T-helper 1 cell treated with Interleukin-12 subunit alpha and Interleukin-12 subunit beta and Interleukin-4 antibody, amounts not matched to agents 30 μg/mL and 1 μg/mL, for 36 hours (primary cell): ENCODE results near the gene ADPGK.

ENCODE experiments used
- H3K27ac Mint-ChIP-seq: one replicate; pipeline ENCODE4 v1.8.0; 2021; ENCODE audit warnings: mild to moderate bottlenecking, mixed read lengths
- H3K27me3 Mint-ChIP-seq: one replicate; pipeline ENCODE4 v1.8.0; 2021; ENCODE audit warnings: low read depth, mixed read lengths
- H3K36me3 Mint-ChIP-seq: one replicate; pipeline ENCODE4 v1.8.0; 2021; ENCODE audit warnings: low read depth, mixed read lengths
- H3K4me1 Mint-ChIP-seq: one replicate; pipeline ENCODE4 v1.8.0; 2021; ENCODE audit warnings: low read depth, mixed read lengths
- H3K4me3 Mint-ChIP-seq: one replicate; pipeline ENCODE4 v1.8.0; 2021; ENCODE audit warnings: mild to moderate bottlenecking, moderate library complexity, mixed read lengths
- H3K9me3 Mint-ChIP-seq: one replicate; pipeline ENCODE4 v1.8.0; 2021; ENCODE audit warnings: mixed read lengths

The ADPGK gene

DNA sequence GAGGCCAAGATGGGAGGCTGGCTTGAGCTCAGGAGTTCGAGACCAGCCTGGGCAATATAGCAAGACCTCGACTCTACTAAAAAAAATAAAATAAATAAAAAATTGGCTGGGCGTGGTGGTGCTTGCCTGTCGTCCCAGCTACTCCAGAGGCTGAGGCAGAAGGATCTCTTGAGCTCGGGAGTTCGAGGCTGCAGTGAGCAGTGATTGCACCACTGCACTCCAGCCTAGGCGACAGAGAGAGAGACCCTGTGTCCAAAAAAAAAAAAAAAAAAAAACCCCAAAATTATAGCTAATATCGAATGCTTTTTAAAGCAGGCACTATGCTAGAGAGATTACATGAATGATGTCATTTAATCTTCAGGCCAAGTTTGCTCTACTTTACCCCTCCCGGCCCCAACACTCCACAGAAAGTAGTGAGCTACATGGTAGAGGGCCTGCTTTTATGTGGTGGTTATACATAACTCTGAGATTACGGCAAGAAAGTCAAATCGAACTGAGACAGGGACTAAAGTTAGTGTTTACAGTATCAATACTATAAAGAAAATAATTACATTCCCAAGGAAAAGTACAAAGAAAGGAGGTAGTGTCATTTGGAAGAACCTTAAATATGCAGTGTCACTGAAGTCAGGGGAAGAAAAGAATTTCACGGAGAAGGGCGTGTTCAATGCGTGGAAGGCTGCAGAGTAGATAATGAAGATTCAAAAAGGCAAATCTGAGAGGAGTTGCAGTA is 1.1 kb downstream of the ADPGK start:
- Mint-ChIP-seq H3K4me3 (peak overlapping the region; percentile 93), H3K27ac (peak overlapping the region; percentile 98), H3K27me3 (no peaks in the 10 kb centered on the region), H3K4me1 (peaks cover 51% of the 10 kb centered on the region), H3K36me3 (peaks cover 32% of the 10 kb centered on the region), H3K9me3 (no peaks in the 10 kb centered on the region)

DNA sequence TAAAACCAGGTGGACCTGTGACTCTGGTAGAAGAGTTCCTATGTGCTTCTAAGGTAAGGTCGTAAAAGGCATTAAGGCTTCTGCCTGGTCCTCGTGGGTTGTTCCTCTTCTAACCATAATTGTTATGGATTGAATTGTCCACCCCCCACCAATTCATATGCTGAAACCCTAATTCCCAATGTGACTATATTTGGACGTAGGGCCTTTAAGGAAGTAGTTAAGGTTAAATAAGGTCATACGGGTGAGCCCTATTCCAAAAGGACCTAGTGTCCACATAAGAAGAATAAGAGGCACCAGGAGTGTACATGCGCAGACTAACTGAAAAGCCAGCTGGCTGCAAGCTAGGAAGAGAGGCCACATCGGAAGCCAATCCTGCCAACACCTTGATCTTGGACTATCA is 1.9 kb downstream of the ADPGK start:
- peaks cover 44% of the 10 kb centered on the region for H3K4me1 Mint-ChIP-seq
- H3K4me3 Mint-ChIP-seq = peak overlapping the region; percentile 71
- H3K36me3 Mint-ChIP-seq = peaks cover 35% of the 10 kb centered on the region
- H3K27ac Mint-ChIP-seq = no peak overlapping the region
- H3K9me3 Mint-ChIP-seq = no peaks in the 10 kb centered on the region
- no peaks in the 10 kb centered on the region for H3K27me3 Mint-ChIP-seq

DNA sequence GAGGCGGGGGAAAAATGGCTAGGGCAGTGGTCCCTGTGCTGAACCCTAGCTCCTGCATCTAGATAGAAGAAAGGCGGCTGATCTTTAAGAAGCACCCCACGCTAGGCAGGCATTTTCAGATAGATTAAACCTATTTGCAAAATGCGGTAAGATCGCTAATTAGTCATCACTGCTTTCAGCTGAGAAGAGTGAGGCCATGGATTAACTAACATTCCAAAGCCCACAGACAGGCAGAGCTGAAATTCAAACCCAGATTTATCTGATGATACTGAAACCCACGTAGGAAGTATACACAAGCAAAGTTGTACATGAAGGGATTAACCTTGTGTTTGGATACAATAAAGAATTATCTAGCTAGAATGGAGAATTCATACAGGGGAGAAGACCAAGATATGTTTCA is 4.8 kb downstream of the ADPGK start:
- no peak overlapping the region for H3K27ac Mint-ChIP-seq
- H3K36me3 Mint-ChIP-seq = peaks cover 46% of the 10 kb centered on the region
- H3K27me3 Mint-ChIP-seq = no peaks in the 10 kb centered on the region
- no peak overlapping the region for H3K4me3 Mint-ChIP-seq
- peaks cover 39% of the 10 kb centered on the region for H3K4me1 Mint-ChIP-seq
- no peaks in the 10 kb centered on the region for H3K9me3 Mint-ChIP-seq

DNA sequence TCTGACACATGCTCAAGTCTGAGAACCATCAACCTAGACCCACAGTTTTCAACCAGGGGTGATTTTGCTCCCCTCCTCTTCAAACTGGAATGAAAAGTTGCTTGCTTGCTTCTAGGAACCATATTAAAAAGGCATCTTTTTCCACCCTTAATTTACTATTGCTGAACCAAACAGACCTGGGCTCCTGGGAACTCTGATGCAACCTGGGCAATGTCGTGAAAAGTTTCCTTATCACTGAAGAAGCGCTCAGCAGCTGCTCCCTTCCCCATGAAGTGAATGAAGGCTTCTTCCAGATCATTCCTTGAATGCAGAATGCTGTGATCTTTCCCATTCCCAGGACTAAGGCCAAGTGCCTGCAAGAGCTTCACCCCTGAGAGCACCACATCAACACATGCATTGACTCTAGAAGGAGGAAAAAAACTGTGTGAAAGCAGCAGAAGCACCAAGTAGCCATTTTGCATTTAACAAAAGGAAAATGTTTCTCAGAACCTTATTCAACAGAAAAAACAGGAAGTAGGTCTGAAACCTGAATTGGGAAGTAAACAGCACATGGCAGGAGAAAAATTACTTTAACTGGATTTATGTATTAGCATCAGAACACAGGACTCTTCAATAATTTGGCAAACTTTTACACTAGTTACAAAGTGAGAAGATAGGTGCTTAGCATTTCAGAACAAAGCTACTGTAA is 8.7 kb downstream of the ADPGK start:
- no peak overlapping the region for H3K4me3 Mint-ChIP-seq
- H3K27ac Mint-ChIP-seq = peak overlapping the region; percentile 53
- H3K9me3 Mint-ChIP-seq = no peaks in the 10 kb centered on the region
- H3K27me3 Mint-ChIP-seq = no peaks in the 10 kb centered on the region
- peaks cover 33% of the 10 kb centered on the region for H3K4me1 Mint-ChIP-seq
- H3K36me3 Mint-ChIP-seq = peaks cover 59% of the 10 kb centered on the region

DNA sequence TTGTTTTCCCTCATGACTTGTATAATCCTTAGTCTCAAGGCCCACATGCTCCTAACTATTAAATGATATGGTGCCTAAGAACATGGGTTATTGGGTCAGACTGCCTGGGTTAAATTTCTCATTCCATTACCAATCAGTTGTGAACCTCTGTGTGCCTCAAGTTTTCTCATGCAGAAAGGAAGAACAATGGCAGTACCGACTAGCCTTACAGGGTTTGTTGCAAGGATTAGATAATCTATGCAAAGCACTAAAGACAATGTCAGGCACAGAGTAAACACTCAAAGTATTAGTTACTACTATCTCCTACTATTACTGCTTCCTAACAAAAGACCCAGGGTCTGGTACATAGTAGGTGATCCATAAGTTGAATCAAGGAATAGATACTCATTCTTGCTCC is 12.2 kb downstream of the ADPGK start:
- Mint-ChIP-seq H3K4me1 (peaks cover 21% of the 10 kb centered on the region), H3K36me3 (peaks cover 68% of the 10 kb centered on the region), H3K27ac (peak overlapping the region; percentile 1), H3K27me3 (no peaks in the 10 kb centered on the region), H3K4me3 (no peak overlapping the region), H3K9me3 (peaks cover 16% of the 10 kb centered on the region)

- Mint-ChIP-seq H3K4me1 (peaks cover 21% of the 10 kb centered on the region), H3K36me3 (peaks cover 70% of the 10 kb centered on the region), H3K27me3 (no peaks in the 10 kb centered on the region), H3K9me3 (peaks cover 17% of the 10 kb centered on the region), H3K4me3 (no peak overlapping the region), H3K27ac (peak overlapping the region; percentile 1)
Observed at GRCh38 chr15:72770673-72771328, 12.8 kb downstream of the ADPGK start.

DNA sequence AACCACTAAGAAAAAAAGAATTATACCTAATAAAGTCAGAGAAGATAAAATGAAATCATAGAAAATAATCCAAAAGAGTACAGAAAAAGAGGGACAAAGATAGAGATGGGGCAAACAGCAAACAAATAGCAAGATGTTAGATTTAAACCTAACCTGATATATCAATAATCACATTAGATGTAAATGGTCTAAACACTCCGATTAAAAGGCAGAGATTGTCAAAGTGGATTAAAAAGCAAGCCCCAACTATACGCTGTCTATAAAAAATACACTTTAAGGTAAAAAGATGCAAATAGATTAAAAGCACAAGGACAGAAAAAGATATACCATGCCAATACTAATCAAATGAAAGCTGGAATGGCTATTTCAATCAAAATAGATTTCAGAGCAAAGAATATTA is 16.8 kb downstream of the ADPGK start:
- Mint-ChIP-seq H3K4me3 (no peak overlapping the region), H3K36me3 (peaks cover 66% of the 10 kb centered on the region), H3K4me1 (peaks cover 19% of the 10 kb centered on the region), H3K27ac (no peak overlapping the region), H3K27me3 (no peaks in the 10 kb centered on the region), H3K9me3 (peaks cover 17% of the 10 kb centered on the region)

GRCh38 chr15:72766025-72766424 is 17.5 kb downstream of the ADPGK start:
- Mint-ChIP-seq H3K27me3 (no peaks in the 10 kb centered on the region), H3K27ac (no peak overlapping the region), H3K36me3 (peaks cover 65% of the 10 kb centered on the region), H3K4me1 (peaks cover 21% of the 10 kb centered on the region), H3K4me3 (no peak overlapping the region), H3K9me3 (peaks cover 17% of the 10 kb centered on the region)

DNA sequence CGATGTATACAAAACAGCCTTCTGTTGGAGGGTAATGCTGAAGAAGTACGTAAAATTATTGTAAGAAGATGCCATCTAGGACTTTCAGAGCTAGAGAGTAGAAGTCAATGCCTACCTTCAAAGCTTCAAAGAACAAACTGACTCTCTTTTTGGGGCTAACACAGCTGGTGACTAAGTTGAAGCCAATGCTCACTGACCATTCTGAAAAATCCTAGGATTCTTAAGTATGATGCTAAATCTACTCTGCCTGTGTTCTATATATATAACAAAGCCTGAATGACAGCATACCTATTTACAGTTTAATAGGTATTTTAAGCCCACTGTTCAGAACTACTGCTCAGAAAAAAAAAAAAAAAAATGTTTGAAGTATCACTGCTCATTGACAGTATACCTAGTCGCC is 18.9 kb downstream of the ADPGK start:
- Mint-ChIP-seq H3K9me3 (peaks cover 17% of the 10 kb centered on the region), H3K36me3 (peaks cover 59% of the 10 kb centered on the region), H3K27ac (no peak overlapping the region), H3K4me1 (peaks cover 18% of the 10 kb centered on the region), H3K4me3 (no peak overlapping the region), H3K27me3 (no peaks in the 10 kb centered on the region)

DNA sequence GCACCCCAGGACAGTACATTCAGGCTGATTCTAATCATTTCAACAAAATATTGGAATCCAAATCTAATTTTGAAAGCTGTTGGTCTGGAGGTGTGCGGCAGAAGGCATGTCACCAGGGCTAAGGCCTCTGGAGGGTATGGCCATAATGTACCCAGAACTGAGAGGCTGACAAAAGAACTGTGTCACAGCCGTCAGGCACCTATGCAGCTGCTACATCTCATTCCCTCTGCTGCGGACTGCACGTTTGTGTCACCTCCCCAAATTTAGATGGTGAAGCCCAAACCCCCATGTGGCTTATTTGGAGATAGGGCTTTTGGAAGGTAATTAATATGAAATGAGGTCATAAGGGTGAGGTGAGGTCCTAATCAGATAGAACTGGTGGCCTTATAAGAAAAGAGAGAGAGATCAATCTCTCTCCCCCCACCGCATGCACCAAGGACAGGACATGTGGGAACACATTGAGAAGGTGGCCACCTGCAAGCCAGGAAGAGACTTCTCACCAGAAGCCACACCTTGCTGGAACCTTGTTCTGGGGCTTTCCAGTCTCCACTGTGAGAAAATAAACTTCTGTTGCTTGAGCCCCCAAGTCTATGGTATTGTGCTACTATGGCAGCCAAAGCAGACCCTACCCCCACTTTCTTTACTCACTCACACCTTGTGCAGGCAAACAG is 22.8 kb downstream of the ADPGK start:
- H3K4me1 Mint-ChIP-seq = peaks cover 23% of the 10 kb centered on the region
- peaks cover 50% of the 10 kb centered on the region for H3K36me3 Mint-ChIP-seq
- H3K27ac Mint-ChIP-seq = peak overlapping the region; percentile 53
- H3K27me3 Mint-ChIP-seq = no peaks in the 10 kb centered on the region
- H3K9me3 Mint-ChIP-seq = no peaks in the 10 kb centered on the region
- H3K4me3 Mint-ChIP-seq = no peak overlapping the region

GRCh38 chr15:72758182-72758581 is 25.4 kb downstream of the ADPGK start:
- H3K27ac Mint-ChIP-seq = no peak overlapping the region
- H3K27me3 Mint-ChIP-seq = no peaks in the 10 kb centered on the region
- no peak overlapping the region for H3K4me3 Mint-ChIP-seq
- peaks cover 15% of the 10 kb centered on the region for H3K4me1 Mint-ChIP-seq
- H3K36me3 Mint-ChIP-seq = peaks cover 61% of the 10 kb centered on the region
- H3K9me3 Mint-ChIP-seq = no peaks in the 10 kb centered on the region

DNA sequence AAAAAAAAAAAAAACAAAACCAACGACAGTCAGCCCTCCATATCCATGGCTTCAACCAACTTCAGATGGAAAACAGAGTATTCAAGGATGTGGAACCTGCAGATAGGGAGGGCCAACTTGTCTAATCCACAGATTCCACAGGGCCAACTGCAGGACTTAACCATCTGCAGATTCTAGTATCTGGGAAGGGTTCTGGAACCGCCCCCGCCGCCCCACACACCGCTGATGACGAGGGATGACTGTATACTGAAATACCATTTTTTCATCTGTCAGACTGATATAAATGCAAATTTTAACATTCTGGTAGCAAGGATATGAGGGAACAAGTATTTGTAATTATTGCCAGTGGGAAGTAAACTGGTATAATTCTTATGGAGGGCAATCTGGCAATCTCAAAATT is 29.5 kb downstream of the ADPGK start:
- Mint-ChIP-seq H3K4me3 (no peak overlapping the region), H3K27me3 (no peaks in the 10 kb centered on the region), H3K9me3 (no peaks in the 10 kb centered on the region), H3K4me1 (peaks cover 14% of the 10 kb centered on the region), H3K36me3 (peaks cover 61% of the 10 kb centered on the region), H3K27ac (no peak overlapping the region)

DNA sequence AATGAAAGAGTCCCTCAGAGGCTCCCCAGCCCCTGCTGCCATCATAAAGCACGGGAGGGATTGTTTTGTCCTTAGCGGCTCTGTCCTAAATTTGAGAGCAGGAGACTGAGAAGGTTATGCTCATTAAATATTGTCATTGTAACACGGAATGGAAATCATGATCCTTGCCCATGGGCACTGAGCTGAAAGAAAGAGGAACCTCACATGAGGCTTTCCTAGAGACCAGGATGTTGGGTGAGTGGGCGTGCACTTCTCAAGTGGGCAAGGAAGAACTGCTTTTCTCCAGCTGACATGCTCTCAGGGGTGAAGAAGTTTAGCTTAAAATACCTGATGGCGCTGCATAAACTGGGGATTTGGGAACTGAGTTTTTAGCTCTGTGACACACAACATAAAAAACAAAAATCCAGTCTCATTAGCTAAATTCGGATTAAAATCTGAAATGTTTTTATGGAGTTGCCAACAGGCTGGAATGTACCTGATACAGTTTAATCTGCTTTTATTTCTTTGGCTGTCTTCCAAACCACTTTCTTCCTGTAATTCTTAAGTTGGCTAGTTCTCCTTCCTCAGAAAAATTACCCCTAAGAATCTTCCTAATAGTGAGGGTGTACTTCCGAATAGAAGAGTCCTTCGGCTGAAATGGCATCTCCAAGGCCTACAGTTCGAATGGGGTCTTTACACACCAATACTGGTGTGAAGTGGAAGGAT is 31.7 kb downstream of the ADPGK start:
- Mint-ChIP-seq H3K4me1 (peaks cover 11% of the 10 kb centered on the region), H3K27ac (no peak overlapping the region), H3K4me3 (no peak overlapping the region), H3K9me3 (no peaks in the 10 kb centered on the region), H3K36me3 (peaks cover 56% of the 10 kb centered on the region), H3K27me3 (no peaks in the 10 kb centered on the region)

DNA sequence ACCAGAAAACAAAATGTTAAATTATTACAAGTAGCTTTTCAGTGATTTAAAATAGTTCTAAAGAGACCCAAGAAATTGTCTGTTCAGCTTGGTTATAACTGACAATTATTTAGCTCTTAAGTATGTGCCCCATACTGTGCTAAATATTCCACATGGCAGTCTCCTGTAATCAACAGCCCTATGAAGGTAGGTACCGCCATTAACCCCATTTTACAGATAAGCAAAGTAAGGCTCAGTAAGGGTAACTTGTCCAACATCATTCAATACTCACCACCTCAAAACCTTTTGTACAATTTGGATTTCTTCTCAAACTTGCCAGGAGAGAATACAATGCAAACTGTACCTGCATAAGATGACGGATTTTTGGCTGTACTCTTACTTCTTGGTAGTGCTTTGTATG is 33.9 kb downstream of the ADPGK start:
- H3K27ac Mint-ChIP-seq = peak overlapping the region; percentile 41
- no peak overlapping the region for H3K4me3 Mint-ChIP-seq
- peaks cover 48% of the 10 kb centered on the region for H3K36me3 Mint-ChIP-seq
- H3K27me3 Mint-ChIP-seq = no peaks in the 10 kb centered on the region
- no peaks in the 10 kb centered on the region for H3K9me3 Mint-ChIP-seq
- H3K4me1 Mint-ChIP-seq = peaks cover 11% of the 10 kb centered on the region
